Spleen (tissue), 11 donors: ENCODE data around the gene ASB1. TPM values are rescaled to one million over a fixed set of nuclear protein-coding genes. Genes with fewer than 3 reads are reported as not detected.

ENCODE experiments used
- DNase-seq: peaks from one replicate; pipeline ENCODE4 v3.0.0-alpha.2; 2020
- H3K27ac ChIP-seq, 8 donors: fragments of 200-600 bp; sonication (generic) in 7 of 8; 1 replicate in 4 of 8; 2 replicates in 4 of 8; pipeline versions ENCODE4 v1.5.0 to v1.8.0; 2016 to 2021; ENCODE audit warnings: inconsistent platforms in 4 of 8, mild to moderate bottlenecking in 4 of 8, moderate library complexity in 1 of 8
- H3K27me3 ChIP-seq, 7 donors: fragments of 200-600 bp; sonication (generic) in 6 of 7; replicated peaks in 1 of 7; 1 replicate in 4 of 7; 2 replicates in 3 of 7; pipeline versions ENCODE4 v1.5.0 to v1.8.0; 2016 to 2021; ENCODE audit warnings: inconsistent platforms in 3 of 7, mild to moderate bottlenecking in 1 of 7
- H3K36me3 ChIP-seq, 6 donors: fragments of 200-600 bp; sonication (generic) in 5 of 6; 1 replicate in 4 of 6; 2 replicates in 2 of 6; pipeline versions ENCODE4 v1.5.0 to v1.8.0; 2016 to 2021; ENCODE audit warnings: inconsistent platforms in 2 of 6
- H3K4me1 ChIP-seq, 6 donors: fragments of 200-600 bp; sonication (generic) in 5 of 6; 1 replicate in 3 of 6; 2 replicates in 3 of 6; pipeline versions ENCODE4 v1.5.0 to v1.8.0; 2016 to 2021; ENCODE audit warnings: inconsistent platforms in 3 of 6
- H3K4me3 ChIP-seq, 8 donors: fragments of 200-600 bp; sonication (generic) in 7 of 8; 1 replicate in 4 of 8; 2 replicates in 4 of 8; pipeline versions ENCODE4 v1.5.0 to v1.8.0; 2016 to 2021; ENCODE audit warnings: inconsistent platforms in 4 of 8, mild to moderate bottlenecking in 4 of 8, moderate library complexity in 2 of 8
- H3K9me3 ChIP-seq, 8 donors: fragments of 200-600 bp; sonication (generic) in 7 of 8; 1 replicate in 4 of 8; 2 replicates in 4 of 8; pipeline versions ENCODE4 v1.5.0 to v1.8.0; 2016 to 2021; ENCODE audit warnings: inconsistent platforms in 4 of 8
- CTCF ChIP-seq, 11 experiments: fragments of 200-600 bp in 7 of 11; fragments of 450-650 bp in 4 of 11; sonication (generic) in 4 of 11; IDR thresholded peaks in 8 of 11; conservative IDR thresholded peaks in 3 of 11; 1 replicate in 7 of 11; 2 replicates in 4 of 11; pipeline versions ENCODE4 v1.4.0 to v1.8.0; 2016 to 2021; ENCODE audit warnings: antibody characterized with exemption in 11 of 11, inconsistent platforms in 4 of 11, mild to moderate bottlenecking in 1 of 11
- POLR2A ChIP-seq, 3 donors: fragments of 450-650 bp; IDR thresholded peaks; one replicate each; pipeline ENCODE4 v1.5.1; 2017; ENCODE audit warnings: antibody characterized with exemption in 3 of 3, mild to moderate bottlenecking in 1 of 3
- POLR2AphosphoS5 ChIP-seq, 3 donors: sonication (generic); formaldehyde crosslinking; IDR thresholded peaks; one replicate each; pipeline ENCODE4 v1.5.1; 2017; ENCODE audit warnings: antibody characterized with exemption in 3 of 3
- WGBS, 5 donors: extraction: QIAGEN DNeasy Blood & Tissue Kit in 3 of 5; methylation state at CpG; one replicate each; pipeline versions ENCODE4 v1.1.5 to v1.1.7; 2013 to 2018; 5-methylcytosine and 5-hydroxymethylcytosine counted together
- intact Hi-C: fragments of 100-400 bp; cut with DNase I; formaldehyde crosslinking; loops from one replicate; pipeline ENCODE4 v1.15.0; 2023; ENCODE audit warnings: low total_unique reads
- polyA plus RNA-seq, 3 donors: library from polyadenylated mRNA; stranded (reverse); fragments of 200-250 nt; gene quantifications; one replicate each; pipeline ENCODE4 v1.2.1, GENCODE V29; 2013
- total RNA-seq, 7 donors: library from RNA; depleted of rRNA in 3 of 7; stranded (reverse); fragments of >200 nt in 3 of 7; fragmentation: NEBNext Ultra II Directional in 4 of 7; extraction: Animal tissue kit (Norgen Biotek cat#: 25700) in 4 of 7; gene quantifications; one replicate each; pipeline versions ENCODE4 v1.1.0 to v1.2.1, GENCODE V29; 2016 to 2021
- donor health status: healthy with polysubstance abuse.
- donor health status: DM: no; HTN: no; CAD: no; lungs with moderate emphysema.
- donor health status: DM: no; HTN: no; CAD: no.
- donor health status: Bipolar disorder and iron deficiency.
- donor health status: healthy.
- donor health status: DM: no; HTN: no; CAD: no.
- donor health status: DM: yes; HTN: yes; CAD: no.

The ASB1 gene
- total and polyA plus RNA-seq, 10 donors: 17.5 to 33.1 (median 26.5) TPM

GRCh38 chr2:238466243-238466756, 39.6 kb downstream of the ASB1 start:
- Histone ChIP-seq H3K27ac (no peak overlapping the region), H3K4me1 (no peaks in the 10 kb centered on the region), H3K27me3 (no peaks in the 10 kb centered on the region), H3K36me3 (peaks cover 0 to 7% (median 0%) of the 10 kb centered on the region in 6 donors), H3K9me3 (peaks cover 0 to 29% (median 20%) of the 10 kb centered on the region in 8 donors), H3K4me3 (no peak overlapping the region)
- TF ChIP-seq POLR2AphosphoS5 (IDR thresholded peaks at IDR 0.05) (no peak), CTCF (IDR thresholded peaks at IDR 0.05 in 8 of 11, conservative IDR thresholded peaks at IDR 0.05 in 3 of 11) (no peak), POLR2A (IDR thresholded peaks at IDR 0.05) (no peak)
- DNase-seq: peak; percentile 36
- 75 to 87% (median 84%) methylated on average over 10 of the region's 10 CpGs for WGBS, 5 donors
- intact Hi-C loops: no loop called here

- Histone ChIP-seq H3K27me3 (no peaks in the 10 kb centered on the region), H3K4me3 (no peak overlapping the region), H3K36me3 (peaks cover 0 to 7% (median 0%) of the 10 kb centered on the region in 6 donors), H3K4me1 (no peaks in the 10 kb centered on the region), H3K27ac (no peak overlapping the region), H3K9me3 (peaks cover 0 to 36% (median 28%) of the 10 kb centered on the region in 8 donors)
- DNase-seq: no peak
- intact Hi-C loops: no loop called here
- TF ChIP-seq POLR2AphosphoS5 (IDR thresholded peaks at IDR 0.05): no peak
- no peak for TF ChIP-seq POLR2A (IDR thresholded peaks at IDR 0.05)
- no peak for TF ChIP-seq CTCF (IDR thresholded peaks at IDR 0.05 in 8 of 11, conservative IDR thresholded peaks at IDR 0.05 in 3 of 11)
- 77 to 91% (median 83%) methylated on average over 4 of the region's 4 CpGs for WGBS, 5 donors
Measured at GRCh38 chr2:238467062-238467461, 40.3 kb downstream of the ASB1 start.

GRCh38 chr2:238467792-238468191, 41.1 kb downstream of the ASB1 start:
- Histone ChIP-seq H3K9me3 (peaks cover 0 to 44% (median 35%) of the 10 kb centered on the region in 8 donors), H3K36me3 (peaks cover 0 to 7% (median 0%) of the 10 kb centered on the region in 6 donors), H3K27ac (no peak overlapping the region), H3K4me3 (no peak overlapping the region), H3K27me3 (no peaks in the 10 kb centered on the region), H3K4me1 (no peaks in the 10 kb centered on the region)
- DNase-seq: no peak
- 76 to 89% (median 81%) methylated on average over 1 of the region's 1 CpG for WGBS, 5 donors
- TF ChIP-seq POLR2AphosphoS5 (IDR thresholded peaks at IDR 0.05) (no peak), POLR2A (IDR thresholded peaks at IDR 0.05) (no peak), CTCF (IDR thresholded peaks at IDR 0.05 in 8 of 11, conservative IDR thresholded peaks at IDR 0.05 in 3 of 11) (no peak)
- intact Hi-C loops: no loop called here

GRCh38 chr2:238469155-238469554, 42.4 kb downstream of the ASB1 start:
- H3K27ac ChIP-seq: no peak overlapping the region
- no peaks in the 10 kb centered on the region for H3K27me3 ChIP-seq
- peaks cover 0 to 7% (median 0%) of the 10 kb centered on the region in 6 donors for H3K36me3 ChIP-seq
- intact Hi-C loops: no loop called here
- WGBS, 5 donors: 71 to 97% (median 84%) methylated on average over 1 of the region's 1 CpG
- H3K4me1 ChIP-seq: no peaks in the 10 kb centered on the region
- TF ChIP-seq POLR2A (IDR thresholded peaks at IDR 0.05) (no peak), CTCF (IDR thresholded peaks at IDR 0.05 in 8 of 11, conservative IDR thresholded peaks at IDR 0.05 in 3 of 11) (no peak), POLR2AphosphoS5 (IDR thresholded peaks at IDR 0.05) (no peak)
- H3K4me3 ChIP-seq: no peak overlapping the region
- H3K9me3 ChIP-seq: peaks cover 0 to 57% (median 48%) of the 10 kb centered on the region in 8 donors
- no peak for DNase-seq
